ENCODE data around the gene SMIM24. TPM values are rescaled to one million over a fixed set of nuclear protein-coding genes. Genes with fewer than 3 reads are reported as not detected.

The SMIM24 gene
- total RNA-seq, 6 donors from 2014 or later = 1.7 TPM; not detected in 5

- peak in 1 of 2 donors; percentile 85 for DNase-seq
- peaks cover 19 to 32% (median 22%) of the 10 kb centered on the region in 4 donors for H3K4me1 ChIP-seq
These were observed 17.2 kb downstream of the SMIM24 start for GRCh38 chr19:3462991-3463713.

GRCh38 chr19:3459965-3460582 lies 20.3 kb downstream of the SMIM24 start:
- Histone ChIP-seq H3K27ac (peak overlapping the region; percentile 85 to 91 (median 88)), H3K27me3 (no peaks in the 10 kb centered on the region), H3K4me3 (no peak overlapping the region), H3K9me3 (no peaks in the 10 kb centered on the region), H3K36me3 (peaks cover 6 to 72% (median 51%) of the 10 kb centered on the region in 4 donors), H3K4me1 (peaks cover 23 to 42% (median 32%) of the 10 kb centered on the region in 4 donors)
- no peak for TF ChIP-seq CTCF (IDR thresholded peaks at IDR 0.05)
- no peak for TF ChIP-seq POLR2AphosphoS5 (IDR thresholded peaks at IDR 0.05)
- TF ChIP-seq EP300 (IDR thresholded peaks at IDR 0.05) = no peak
- no peak for TF ChIP-seq POLR2A (IDR thresholded peaks at IDR 0.05)
- WGBS, 2 donors = 80 to 89% methylated on average over 13 to 15 of the region's 15 CpGs
- no peak for DNase-seq
- ATAC-seq (ENCODE audit: low FRiP score in 2 of 2) = peak; percentile 1 to 30

More at GRCh38 chr19:3462991-3463713, 17.2 kb downstream of the SMIM24 start:
- no peaks in the 10 kb centered on the region for H3K27me3 ChIP-seq
- WGBS, 2 donors = 89 to 92% methylated on average over 33 to 36 of the region's 58 CpGs
- H3K27ac ChIP-seq = peak overlapping the region in 1 of 4 donors; percentile 27
- ATAC-seq (ENCODE audit: low FRiP score in 2 of 2) = no peak
- no peaks in the 10 kb centered on the region for H3K9me3 ChIP-seq
- TF ChIP-seq CTCF (IDR thresholded peaks at IDR 0.05) (no peak), POLR2A (IDR thresholded peaks at IDR 0.05) (no peak)
- H3K36me3 ChIP-seq = peaks cover 6 to 45% (median 30%) of the 10 kb centered on the region in 4 donors
- H3K4me3 ChIP-seq = no peak overlapping the region

DNA sequence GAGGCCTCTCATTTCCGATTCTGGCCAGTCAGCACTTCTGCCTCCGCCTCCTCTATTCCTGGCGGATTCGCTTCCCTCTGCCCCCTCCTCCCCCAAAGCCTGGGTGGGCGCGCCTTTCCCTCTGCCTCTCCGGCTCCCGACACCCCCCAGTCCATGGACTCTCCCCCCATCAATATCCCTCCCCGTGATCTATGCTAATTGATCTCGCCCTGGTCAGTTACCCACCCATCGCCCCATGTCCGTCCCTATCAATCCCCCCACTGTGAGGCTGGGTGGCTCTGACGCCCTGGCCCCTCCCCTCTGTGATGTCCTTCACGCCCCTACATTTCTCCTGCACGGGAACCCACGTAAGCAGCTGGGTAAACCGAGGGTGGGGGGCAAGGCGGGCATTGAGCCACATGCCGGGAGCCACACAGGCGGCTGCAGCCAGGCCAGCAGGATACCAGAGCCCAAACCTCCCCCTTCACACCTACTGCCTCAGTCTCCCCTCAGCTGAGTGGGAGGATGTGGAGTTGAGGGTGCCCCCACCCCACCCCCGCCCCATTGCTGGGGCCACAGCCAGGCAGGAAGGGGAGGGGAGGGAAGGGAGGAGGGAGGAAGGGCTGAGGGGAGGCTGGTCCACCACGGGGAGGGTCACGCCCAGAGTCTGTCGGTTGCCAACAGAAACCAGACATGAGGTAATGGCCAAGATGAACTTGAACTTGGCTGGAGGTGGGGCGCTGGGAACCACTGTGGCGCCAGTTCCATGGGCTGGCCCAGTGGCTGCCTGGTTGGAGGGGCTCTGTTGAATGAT lies 21.0 kb downstream of the SMIM24 start:
- TF ChIP-seq EP300 (IDR thresholded peaks at IDR 0.05) (peak in 2 of 4 donors; percentile 7 to 70), POLR2AphosphoS5 (IDR thresholded peaks at IDR 0.05) (peak; percentile 19 to 79), CTCF (IDR thresholded peaks at IDR 0.05) (no peak)
- Histone ChIP-seq H3K9me3 (no peaks in the 10 kb centered on the region), H3K36me3 (peaks cover 9 to 75% (median 53%) of the 10 kb centered on the region in 4 donors), H3K27ac (peak overlapping the region; percentile 85 to 91 (median 88)), H3K27me3 (no peaks in the 10 kb centered on the region), H3K4me1 (peaks cover 23 to 42% (median 32%) of the 10 kb centered on the region in 4 donors), H3K4me3 (peak overlapping the region in 1 of 4 donors; percentile 23)
- ATAC-seq (ENCODE audit: low FRiP score in 2 of 2) (peak; percentile 86 to 90), DNase-seq (peak; percentile 74 to 79)
- 30 to 35% methylated on average over 23 to 25 of the region's 26 CpGs for WGBS, 2 donors

DNA sequence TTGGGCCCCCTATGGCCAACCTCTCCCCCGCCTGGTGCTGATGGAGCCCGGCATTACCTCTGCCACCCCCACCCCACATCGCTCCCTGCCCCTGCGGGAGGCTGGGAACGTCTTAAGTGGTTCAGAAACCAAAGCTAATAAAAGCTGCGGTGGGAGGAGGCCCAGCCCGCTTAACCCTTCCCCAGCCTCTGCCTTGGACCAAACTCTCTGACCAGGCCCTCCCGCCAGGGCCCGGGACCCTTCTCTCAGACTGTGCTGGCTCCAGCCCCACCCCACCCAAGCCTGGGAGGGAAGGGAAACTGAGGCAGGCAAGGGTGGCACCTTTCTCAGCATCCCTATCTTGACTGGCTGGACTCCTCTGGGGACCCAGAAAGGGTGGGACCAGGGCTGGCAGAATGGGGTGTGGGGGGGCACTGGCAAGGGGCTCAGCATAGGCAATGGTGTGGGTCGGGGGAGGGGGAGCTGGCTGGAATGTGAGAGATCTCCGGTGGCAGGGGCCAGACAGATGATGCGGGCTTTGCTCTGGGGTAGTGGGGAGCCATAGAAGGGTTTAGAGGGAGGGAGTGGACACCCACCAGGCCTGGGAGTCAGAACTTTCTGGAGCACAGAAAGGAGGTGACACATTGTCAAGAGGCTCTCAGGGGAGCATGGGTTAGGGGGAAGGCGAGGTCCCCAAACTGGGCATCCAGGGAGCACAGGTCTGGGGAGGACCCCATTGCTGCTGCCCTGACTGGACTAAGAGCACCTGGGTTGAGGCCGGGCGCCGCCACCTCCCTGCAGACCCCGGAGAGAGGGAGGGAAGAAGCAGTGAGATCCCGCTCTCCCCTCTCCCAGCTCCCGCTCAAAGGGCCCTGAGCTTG lies 21.9 kb downstream of the SMIM24 start:
- Histone ChIP-seq H3K27me3 (no peaks in the 10 kb centered on the region), H3K4me1 (peaks cover 23 to 42% (median 32%) of the 10 kb centered on the region in 4 donors), H3K4me3 (no peak overlapping the region), H3K9me3 (no peaks in the 10 kb centered on the region), H3K27ac (peak overlapping the region; percentile 85 to 91 (median 88)), H3K36me3 (peaks cover 17 to 75% (median 53%) of the 10 kb centered on the region in 4 donors)
- ATAC-seq (ENCODE audit: low FRiP score in 2 of 2) = peak in 1 of 2 donors; percentile 16
- DNase-seq = peak in 1 of 2 donors; percentile 74
- TF ChIP-seq POLR2A (IDR thresholded peaks at IDR 0.05) = no peak
- 64 to 70% methylated on average over 14 to 17 of the region's 19 CpGs for WGBS, 2 donors
